ENCODE results near the gene TSPYL1.

GRCh38 chr6:116326996-116327395, 47.3 kb upstream of the TSPYL1 start:
- TF ChIP-seq, protein P1, sequence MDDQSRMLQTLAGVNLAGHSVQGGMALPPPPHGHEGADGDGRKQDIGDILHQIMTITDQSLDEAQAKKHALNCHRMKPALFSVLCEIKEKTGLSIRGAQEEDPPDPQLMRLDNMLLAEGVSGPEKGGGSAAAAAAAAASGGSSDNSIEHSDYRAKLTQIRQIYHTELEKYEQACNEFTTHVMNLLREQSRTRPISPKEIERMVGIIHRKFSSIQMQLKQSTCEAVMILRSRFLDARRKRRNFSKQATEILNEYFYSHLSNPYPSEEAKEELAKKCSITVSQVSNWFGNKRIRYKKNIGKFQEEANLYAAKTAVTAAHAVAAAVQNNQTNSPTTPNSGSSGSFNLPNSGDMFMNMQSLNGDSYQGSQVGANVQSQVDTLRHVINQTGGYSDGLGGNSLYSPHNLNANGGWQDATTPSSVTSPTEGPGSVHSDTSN (CRISPR knock-in tag; IDR thresholded peaks at IDR 0.05), result no peak
- TF ChIP-seq, protein P2, sequence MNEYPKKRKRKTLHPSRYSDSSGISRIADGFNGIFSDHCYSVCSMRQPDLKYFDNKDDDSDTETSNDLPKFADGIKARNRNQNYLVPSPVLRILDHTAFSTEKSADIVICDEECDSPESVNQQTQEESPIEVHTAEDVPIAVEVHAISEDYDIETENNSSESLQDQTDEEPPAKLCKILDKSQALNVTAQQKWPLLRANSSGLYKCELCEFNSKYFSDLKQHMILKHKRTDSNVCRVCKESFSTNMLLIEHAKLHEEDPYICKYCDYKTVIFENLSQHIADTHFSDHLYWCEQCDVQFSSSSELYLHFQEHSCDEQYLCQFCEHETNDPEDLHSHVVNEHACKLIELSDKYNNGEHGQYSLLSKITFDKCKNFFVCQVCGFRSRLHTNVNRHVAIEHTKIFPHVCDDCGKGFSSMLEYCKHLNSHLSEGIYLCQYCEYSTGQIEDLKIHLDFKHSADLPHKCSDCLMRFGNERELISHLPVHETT (tag by site-specific recombination; IDR thresholded peaks at IDR 0.05), result no peak
- no peak for TF ChIP-seq ZNF76 (tag by site-specific recombination; IDR thresholded peaks at IDR 0.05; ENCODE audit: borderline replicate concordance, low read depth)
- no peak for TF ChIP-seq CTCF (tag by site-specific recombination; IDR thresholded peaks at IDR 0.05)

Measured in HEK293 (cell line).